Stimulated activated memory B cell treated with anti-CD40 and anti-IgM and Interleukin-4, amounts not matched to agents 10 μg/mL and 1 μg/mL and 100 μg/mL, for 72 hours (primary cell): ENCODE results near the gene GTPBP3.
A peak's percentile ranks its signal among the peaks of the same experiment; 100 is the strongest.

Experiments used
- ATAC-seq: fragments of 150-1000 bp; cut with Tn5 transposase; 2 replicates; pipeline ENCODE4 v1.10.0; 2021
- H3K27ac Mint-ChIP-seq: one replicate; pipeline ENCODE4 v1.8.0; 2022; ENCODE audit warnings: mild to moderate bottlenecking, mixed read lengths
- H3K27me3 Mint-ChIP-seq: one replicate; pipeline ENCODE4 v1.8.0; 2022; ENCODE audit warnings: mixed read lengths
- H3K36me3 Mint-ChIP-seq: one replicate; pipeline ENCODE4 v1.8.0; 2022; ENCODE audit warnings: mixed read lengths
- H3K4me1 Mint-ChIP-seq: one replicate; pipeline ENCODE4 v1.8.0; 2022; ENCODE audit warnings: mixed read lengths
- H3K4me3 Mint-ChIP-seq: one replicate; pipeline ENCODE4 v1.8.0; 2022; ENCODE audit warnings: mild to moderate bottlenecking, moderate library complexity, mixed read lengths
- H3K9me3 Mint-ChIP-seq: one replicate; pipeline ENCODE4 v1.8.0; 2022; ENCODE audit warnings: mixed read lengths

Gene GTPBP3

GRCh38 chr19:17321655-17322489 is 15.5 kb upstream of the GTPBP3 start:
- no peak for ATAC-seq
- H3K27ac Mint-ChIP-seq: no peak overlapping the region
- H3K36me3 Mint-ChIP-seq: peaks cover 48% of the 10 kb centered on the region
- no peak overlapping the region for H3K4me3 Mint-ChIP-seq
- no peaks in the 10 kb centered on the region for H3K4me1 Mint-ChIP-seq
- H3K9me3 Mint-ChIP-seq: no peaks in the 10 kb centered on the region
- H3K27me3 Mint-ChIP-seq: peaks cover 8% of the 10 kb centered on the region

GRCh38 chr19:17322854-17323253 is 14.5 kb upstream of the GTPBP3 start:
- Mint-ChIP-seq H3K36me3 (peaks cover 39% of the 10 kb centered on the region), H3K27me3 (peaks cover 8% of the 10 kb centered on the region), H3K4me3 (no peak overlapping the region), H3K27ac (no peak overlapping the region), H3K4me1 (no peaks in the 10 kb centered on the region), H3K9me3 (no peaks in the 10 kb centered on the region)
- no peak for ATAC-seq

GRCh38 chr19:17323300-17323963 is 13.9 kb upstream of the GTPBP3 start:
- H3K27me3 Mint-ChIP-seq: peaks cover 8% of the 10 kb centered on the region
- ATAC-seq: peak; percentile 45
- no peak overlapping the region for H3K4me3 Mint-ChIP-seq
- H3K27ac Mint-ChIP-seq: no peak overlapping the region
- peaks cover 35% of the 10 kb centered on the region for H3K36me3 Mint-ChIP-seq
- no peaks in the 10 kb centered on the region for H3K9me3 Mint-ChIP-seq
- H3K4me1 Mint-ChIP-seq: no peaks in the 10 kb centered on the region

GRCh38 chr19:17323964-17324332 is 13.4 kb upstream of the GTPBP3 start:
- no peak for ATAC-seq
- H3K4me3 Mint-ChIP-seq: no peak overlapping the region
- no peaks in the 10 kb centered on the region for H3K9me3 Mint-ChIP-seq
- no peaks in the 10 kb centered on the region for H3K4me1 Mint-ChIP-seq
- peaks cover 8% of the 10 kb centered on the region for H3K27me3 Mint-ChIP-seq
- peaks cover 34% of the 10 kb centered on the region for H3K36me3 Mint-ChIP-seq
- no peak overlapping the region for H3K27ac Mint-ChIP-seq

GRCh38 chr19:17324357-17325114 is 12.8 kb upstream of the GTPBP3 start:
- H3K36me3 Mint-ChIP-seq: peaks cover 29% of the 10 kb centered on the region
- peaks cover 8% of the 10 kb centered on the region for H3K27me3 Mint-ChIP-seq
- no peak overlapping the region for H3K27ac Mint-ChIP-seq
- no peaks in the 10 kb centered on the region for H3K4me1 Mint-ChIP-seq
- H3K9me3 Mint-ChIP-seq: no peaks in the 10 kb centered on the region
- H3K4me3 Mint-ChIP-seq: no peak overlapping the region
- ATAC-seq: no peak

GRCh38 chr19:17325133-17325532 is 12.2 kb upstream of the GTPBP3 start:
- ATAC-seq: no peak
- no peaks in the 10 kb centered on the region for H3K9me3 Mint-ChIP-seq
- H3K27me3 Mint-ChIP-seq: peaks cover 14% of the 10 kb centered on the region
- H3K4me1 Mint-ChIP-seq: peaks cover 5% of the 10 kb centered on the region
- no peak overlapping the region for H3K4me3 Mint-ChIP-seq
- peaks cover 23% of the 10 kb centered on the region for H3K36me3 Mint-ChIP-seq
- H3K27ac Mint-ChIP-seq: no peak overlapping the region

GRCh38 chr19:17325881-17326594 is 11.3 kb upstream of the GTPBP3 start:
- H3K36me3 Mint-ChIP-seq: peaks cover 13% of the 10 kb centered on the region
- H3K27ac Mint-ChIP-seq: no peak overlapping the region
- peaks cover 23% of the 10 kb centered on the region for H3K27me3 Mint-ChIP-seq
- no peaks in the 10 kb centered on the region for H3K9me3 Mint-ChIP-seq
- peaks cover 11% of the 10 kb centered on the region for H3K4me1 Mint-ChIP-seq
- no peak for ATAC-seq
- H3K4me3 Mint-ChIP-seq: no peak overlapping the region

- peaks cover 27% of the 10 kb centered on the region for H3K27me3 Mint-ChIP-seq
- peaks cover 11% of the 10 kb centered on the region for H3K4me1 Mint-ChIP-seq
- H3K36me3 Mint-ChIP-seq: peaks cover 10% of the 10 kb centered on the region
- no peak overlapping the region for H3K27ac Mint-ChIP-seq
- no peaks in the 10 kb centered on the region for H3K9me3 Mint-ChIP-seq
- no peak for ATAC-seq
- no peak overlapping the region for H3K4me3 Mint-ChIP-seq
These were observed 10.8 kb upstream of the GTPBP3 start for GRCh38 chr19:17326595-17326966.

- no peak overlapping the region for H3K4me3 Mint-ChIP-seq
- peaks cover 27% of the 10 kb centered on the region for H3K27me3 Mint-ChIP-seq
- H3K4me1 Mint-ChIP-seq: peaks cover 11% of the 10 kb centered on the region
- ATAC-seq: no peak
- H3K9me3 Mint-ChIP-seq: no peaks in the 10 kb centered on the region
- H3K27ac Mint-ChIP-seq: no peak overlapping the region
- H3K36me3 Mint-ChIP-seq: peaks cover 8% of the 10 kb centered on the region
These were observed 10.2 kb upstream of the GTPBP3 start for GRCh38 chr19:17327068-17327653.

- H3K27ac Mint-ChIP-seq: peak overlapping the region; percentile 48
- peaks cover under 1% of the 10 kb centered on the region for H3K36me3 Mint-ChIP-seq
- H3K27me3 Mint-ChIP-seq: peaks cover 30% of the 10 kb centered on the region
- peaks cover 2% of the 10 kb centered on the region for H3K9me3 Mint-ChIP-seq
- peak overlapping the region; percentile 71 for H3K4me3 Mint-ChIP-seq
- ATAC-seq: peak; percentile 75
- peaks cover 13% of the 10 kb centered on the region for H3K4me1 Mint-ChIP-seq
These were observed 9.5 kb upstream of the GTPBP3 start for GRCh38 chr19:17327654-17328516.

- Mint-ChIP-seq H3K4me3 (peak overlapping the region; percentile 71), H3K36me3 (no peaks in the 10 kb centered on the region), H3K27ac (peak overlapping the region; percentile 48), H3K9me3 (peaks cover 2% of the 10 kb centered on the region), H3K27me3 (peaks cover 34% of the 10 kb centered on the region), H3K4me1 (peaks cover 19% of the 10 kb centered on the region)
- peak; percentile 3 for ATAC-seq
These were observed 8.6 kb upstream of the GTPBP3 start for GRCh38 chr19:17328517-17329365.

GRCh38 chr19:17329366-17330261 is 7.7 kb upstream of the GTPBP3 start:
- H3K27ac Mint-ChIP-seq: no peak overlapping the region
- peak overlapping the region; percentile 21 for H3K4me3 Mint-ChIP-seq
- ATAC-seq: no peak
- H3K9me3 Mint-ChIP-seq: peaks cover 2% of the 10 kb centered on the region
- H3K4me1 Mint-ChIP-seq: peaks cover 25% of the 10 kb centered on the region
- no peaks in the 10 kb centered on the region for H3K36me3 Mint-ChIP-seq
- H3K27me3 Mint-ChIP-seq: peaks cover 39% of the 10 kb centered on the region
